Measurements from ENCODE around the gene ABCC6. TPM values are rescaled to one million over a fixed set of nuclear protein-coding genes. Genes with fewer than 3 reads are reported as not detected.

Gene ABCC6
- total RNA-seq, 2 experiments from 2014 or later = not detected

GRCh38 chr16:16189842-16190241 is 33.5 kb downstream of the ABCC6 start:
- no TSS peak for BruUV-seq (replicated peaks)
- Histone ChIP-seq H3K4me3 (ENCODE audit: low read depth, low read length, poor library complexity, severe bottlenecking) (no peak overlapping the region), H2AFZ (ENCODE audit: low read length) (no peak overlapping the region), H3K9me3 (ENCODE audit: low read length) (no peaks in the 10 kb centered on the region), H3K9me2 (ENCODE audit: insufficient read depth, low read length) (no peaks in the 10 kb centered on the region), H3K36me3 (ENCODE audit: insufficient read depth, low read length) (no peaks in the 10 kb centered on the region), H3K4me2 (ENCODE audit: low read length) (no peak overlapping the region), H3K27ac (ENCODE audit: low read depth, low read length, poor library complexity, severe bottlenecking) (no peak overlapping the region), H3K4me1 (ENCODE audit: insufficient read depth, low read length, poor library complexity, severe bottlenecking) (no peaks in the 10 kb centered on the region), H4K20me1 (ENCODE audit: insufficient read depth, low read length) (no peaks in the 10 kb centered on the region), H3K79me2 (ENCODE audit: insufficient read depth, low read depth, low read length) (no peaks in the 10 kb centered on the region)
- intact Hi-C loops (cut with micrococcal nuclease; ENCODE audit: unreplicated experiment) = no loop called here
- TF ChIP-seq CTCF (conservative IDR thresholded peaks at IDR 0.05; ENCODE audit: low read length) = no peak
- no peak for TF ChIP-seq EZH2phosphoT487 (IDR thresholded peaks at IDR 0.05; ENCODE audit: borderline replicate concordance, low read depth, low read length)
- POLR2A ChIA-PET = no interaction called here
- no peak for DNase-seq (ENCODE audit: low spot score)
- CTCF ChIA-PET (ENCODE audit: unreplicated experiment) = no interaction called here

GRCh38 chr16:16188827-16189226 is 34.5 kb downstream of the ABCC6 start:
- Histone ChIP-seq H3K79me2 (ENCODE audit: insufficient read depth, low read depth, low read length) (no peaks in the 10 kb centered on the region), H4K20me1 (ENCODE audit: insufficient read depth, low read length) (no peaks in the 10 kb centered on the region), H3K4me3 (ENCODE audit: low read depth, low read length, poor library complexity, severe bottlenecking) (no peak overlapping the region), H3K4me2 (ENCODE audit: low read length) (no peak overlapping the region), H2AFZ (ENCODE audit: low read length) (no peak overlapping the region), H3K27ac (ENCODE audit: low read depth, low read length, poor library complexity, severe bottlenecking) (no peak overlapping the region), H3K9me3 (ENCODE audit: low read length) (no peaks in the 10 kb centered on the region), H3K9me2 (ENCODE audit: insufficient read depth, low read length) (no peaks in the 10 kb centered on the region), H3K36me3 (ENCODE audit: insufficient read depth, low read length) (no peaks in the 10 kb centered on the region), H3K4me1 (ENCODE audit: insufficient read depth, low read length, poor library complexity, severe bottlenecking) (no peaks in the 10 kb centered on the region)
- BruUV-seq (replicated peaks) = no TSS peak
- CTCF ChIA-PET (ENCODE audit: unreplicated experiment) = no interaction called here
- intact Hi-C loops (cut with micrococcal nuclease; ENCODE audit: unreplicated experiment) = no loop called here
- no peak for TF ChIP-seq CTCF (conservative IDR thresholded peaks at IDR 0.05; ENCODE audit: low read length)
- no peak for TF ChIP-seq EZH2phosphoT487 (IDR thresholded peaks at IDR 0.05; ENCODE audit: borderline replicate concordance, low read depth, low read length)
- no peak for DNase-seq (ENCODE audit: low spot score)
- POLR2A ChIA-PET = no interaction called here

- no peak for TF ChIP-seq CTCF (conservative IDR thresholded peaks at IDR 0.05; ENCODE audit: low read length)
- no peak for TF ChIP-seq EZH2phosphoT487 (IDR thresholded peaks at IDR 0.05; ENCODE audit: borderline replicate concordance, low read depth, low read length)
- H4K20me1 ChIP-seq (ENCODE audit: insufficient read depth, low read length) = no peaks in the 10 kb centered on the region
- no peaks in the 10 kb centered on the region for H3K4me1 ChIP-seq (ENCODE audit: insufficient read depth, low read length, poor library complexity, severe bottlenecking)
- no TSS peak for BruUV-seq (replicated peaks)
- ChIA-PET POLR2A (interaction anchor here (0.8 to 1.1 kb wide), 2 partner anchors 13 to 241 kb away, joined by 3 read pairs; no protein-coding TSS in a partner anchor), CTCF (ENCODE audit: unreplicated experiment) (no interaction called here)
- H3K9me2 ChIP-seq (ENCODE audit: insufficient read depth, low read length) = no peaks in the 10 kb centered on the region
- H3K4me2 ChIP-seq (ENCODE audit: low read length) = no peak overlapping the region
- no peaks in the 10 kb centered on the region for H3K36me3 ChIP-seq (ENCODE audit: insufficient read depth, low read length)
- no peak overlapping the region for H2AFZ ChIP-seq (ENCODE audit: low read length)
- H3K79me2 ChIP-seq (ENCODE audit: insufficient read depth, low read depth, low read length) = no peaks in the 10 kb centered on the region
- intact Hi-C loops (cut with micrococcal nuclease; ENCODE audit: unreplicated experiment) = no loop called here
- DNase-seq (ENCODE audit: low spot score) = no peak
- H3K9me3 ChIP-seq (ENCODE audit: low read length) = no peaks in the 10 kb centered on the region
- no peak overlapping the region for H3K27ac ChIP-seq (ENCODE audit: low read depth, low read length, poor library complexity, severe bottlenecking)
- no peak overlapping the region for H3K4me3 ChIP-seq (ENCODE audit: low read depth, low read length, poor library complexity, severe bottlenecking)
These were observed 36.5 kb downstream of the ABCC6 start for GRCh38 chr16:16186820-16187219.
